HG02973 (cell line): ENCODE data around the gene TDRD10.

Experiments
- ATAC-seq: cut with Tn5 transposase; IDR thresholded peaks from one replicate; pipeline ENCODE4 v1.9.1; 2021; ENCODE audit warnings: moderate library complexity; ENCODE audit not compliant: unreplicated experiment

The TDRD10 gene

GRCh38 chr1:154502066-154502743 is at the start of gene TDRD10, which contains the start of gene SHE:
TDRD10 (plus strand) TSS chr1:154502219; CDS start chr1:154506904, 4,685 bp downstream.
SHE (minus strand) TSS chr1:154502412; CDS start chr1:154502026, 386 bp downstream.
- ATAC-seq, result no peak

GRCh38 chr1:154453161-154453560 is 48.9 kb upstream of the TDRD10 start:
- ATAC-seq, result no peak

- no peak for ATAC-seq
Observed at GRCh38 chr1:154453574-154454352, 48.3 kb upstream of the TDRD10 start.

GRCh38 chr1:154454386-154455120 is 47.5 kb upstream of the TDRD10 start:
- ATAC-seq, result no peak

- no peak for ATAC-seq
Observed at GRCh38 chr1:154456631-154457030, 45.4 kb upstream of the TDRD10 start.

GRCh38 chr1:154459080-154459479 is 42.9 kb upstream of the TDRD10 start:
- ATAC-seq, result no peak

GRCh38 chr1:154460695-154461260 is 41.2 kb upstream of the TDRD10 start:
- ATAC-seq, result no peak

- ATAC-seq, result no peak
Observed at GRCh38 chr1:154463512-154463990, 38.5 kb upstream of the TDRD10 start.

- no peak for ATAC-seq
Observed at GRCh38 chr1:154465621-154466195, 36.3 kb upstream of the TDRD10 start.

- ATAC-seq, result no peak
Observed at GRCh38 chr1:154466206-154466605, 35.8 kb upstream of the TDRD10 start.

- no peak for ATAC-seq
Observed at GRCh38 chr1:154466921-154467417, 35.0 kb upstream of the TDRD10 start.

GRCh38 chr1:154467434-154468102 is 34.5 kb upstream of the TDRD10 start:
- ATAC-seq, result no peak

GRCh38 chr1:154468535-154469250 is 33.3 kb upstream of the TDRD10 start:
- no peak for ATAC-seq

- ATAC-seq, result no peak
Observed at GRCh38 chr1:154469844-154470560, 32.0 kb upstream of the TDRD10 start.

- ATAC-seq, result no peak
Observed at GRCh38 chr1:154471304-154471703, 30.7 kb upstream of the TDRD10 start.

GRCh38 chr1:154474802-154475201 is 27.2 kb upstream of the TDRD10 start:
- ATAC-seq, result no peak

- ATAC-seq, result no peak
Observed at GRCh38 chr1:154476791-154477190, 25.2 kb upstream of the TDRD10 start.

- no peak for ATAC-seq
Observed at GRCh38 chr1:154478013-154478412, 24.0 kb upstream of the TDRD10 start.

GRCh38 chr1:154478639-154479038 is 23.4 kb upstream of the TDRD10 start:
- ATAC-seq, result no peak
